GM23338 (cell line): ENCODE data around the gene PSMD13. TPM values are rescaled to one million over a fixed set of nuclear protein-coding genes. Genes with fewer than 3 reads are reported as not detected.

Experiments used
- ATAC-seq: fragments of 200-7000 bp; cut with Tn5 transposase; 3 replicates; pipeline ENCODE4 v1.9.1; 2020
- DNase-seq: peaks from one replicate; pipeline ENCODE4 v3.0.0-alpha.2; 2015; ENCODE audit warnings: low spot score
- H2AFZ ChIP-seq: fragments of 200-600 bp; sonication (generic); 2 replicates; pipeline ENCODE4 v1.8.0; 2016; ENCODE audit warnings: antibody characterized with exemption, mild to moderate bottlenecking, moderate library complexity
- H3F3A ChIP-seq: fragments of 200-600 bp; sonication (generic); replicated peaks from 2 replicates; pipeline ENCODE4 v1.8.0; 2017; ENCODE audit warnings: antibody characterized with exemption, mixed run types, low read depth
- H3K27ac ChIP-seq: fragments of 200-600 bp; sonication (generic); 2 replicates; pipeline ENCODE4 v1.6.1; 2016; ENCODE audit warnings: low read depth
- H3K27me3 ChIP-seq: fragments of 200-600 bp; sonication (generic); 2 replicates; pipeline ENCODE4 v1.8.0; 2016; ENCODE audit warnings: mild to moderate bottlenecking, mixed run types, moderate library complexity; ENCODE audit not compliant: insufficient read depth
- H3K36me3 ChIP-seq: fragments of 200-600 bp; sonication (generic); 2 replicates; pipeline ENCODE4 v1.8.0; 2016; ENCODE audit warnings: mild to moderate bottlenecking; ENCODE audit not compliant: insufficient read depth
- H3K4me1 ChIP-seq: fragments of 200-600 bp; sonication (generic); 2 replicates; pipeline ENCODE4 v1.8.0; 2016; ENCODE audit warnings: mild to moderate bottlenecking, moderate library complexity; ENCODE audit not compliant: insufficient read depth
- H3K4me2 ChIP-seq: fragments of 200-600 bp; sonication (generic); 2 replicates; pipeline ENCODE4 v1.7.1; 2017; ENCODE audit warnings: mixed run types
- H3K4me3 ChIP-seq: fragments of 200-600 bp; sonication (generic); 2 replicates; pipeline ENCODE4 v1.6.1; 2016; ENCODE audit warnings: mixed run types
- H3K79me2 ChIP-seq: fragments of 200-600 bp; sonication (generic); replicated peaks from 2 replicates; pipeline ENCODE4 v1.8.0; 2017; ENCODE audit warnings: mild to moderate bottlenecking; ENCODE audit not compliant: insufficient read depth
- H3K9me2 ChIP-seq: fragments of 200-600 bp; sonication (generic); 2 replicates; pipeline ENCODE4 v1.8.0; 2017; ENCODE audit not compliant: insufficient read depth
- H4K20me1 ChIP-seq: fragments of 200-600 bp; sonication (generic); replicated peaks from 2 replicates; pipeline ENCODE4 v1.8.0; 2017; ENCODE audit warnings: mild to moderate bottlenecking; ENCODE audit not compliant: insufficient read depth
- H3K27ac Mint-ChIP-seq: 2 replicates; pipeline ENCODE4 v1.8.0; 2020; ENCODE audit warnings: inconsistent platforms, mild to moderate bottlenecking, moderate library complexity, mixed read lengths
- H3K27me3 Mint-ChIP-seq: 3 replicates; pipeline ENCODE4 v1.8.0; 2022; ENCODE audit warnings: low read depth, mild to moderate bottlenecking, moderate library complexity, mixed read lengths, inconsistent platforms; ENCODE audit not compliant: insufficient read depth, poor library complexity
- H3K36me3 Mint-ChIP-seq: 3 replicates; pipeline ENCODE4 v1.8.0; 2021; ENCODE audit warnings: low read depth, mild to moderate bottlenecking, inconsistent platforms, moderate library complexity, mixed read lengths
- H3K4me1 Mint-ChIP-seq: 3 replicates; pipeline ENCODE4 v1.8.0; 2020; ENCODE audit warnings: mild to moderate bottlenecking, inconsistent platforms, mixed read lengths
- H3K4me3 Mint-ChIP-seq: 3 replicates; pipeline ENCODE4 v1.8.0; 2021; ENCODE audit warnings: moderate library complexity, mild to moderate bottlenecking, inconsistent platforms, mixed read lengths
- H3K9me3 Mint-ChIP-seq: 3 replicates; pipeline ENCODE4 v1.8.0; 2020; ENCODE audit warnings: moderate library complexity, mild to moderate bottlenecking, inconsistent platforms, mixed read lengths
- CREB1 ChIP-seq: fragments of 250-450 bp; sonication (Bioruptor Pico); IDR thresholded peaks from 2 replicates; pipeline ENCODE4 v1.5.0; 2020; ENCODE audit warnings: low read depth, mild to moderate bottlenecking, moderate library complexity
- CTCF ChIP-seq, 2 experiments: fragments of 200-600 bp in 1 of 2; sonication (generic) in 1 of 2; conservative IDR thresholded peaks; 2 replicates each; pipeline versions ENCODE4 v1.5.1 to v1.6.1; 2016 to 2017; ENCODE audit warnings: antibody characterized with exemption in 2 of 2, low read depth in 2 of 2, mild to moderate bottlenecking in 2 of 2, moderate library complexity in 1 of 2
- ETS1 ChIP-seq: IDR thresholded peaks from 2 replicates; pipeline ENCODE4 v1.6.1; 2016; ENCODE audit warnings: antibody characterized with exemption
- EZH2 ChIP-seq: fragments of 200-600 bp; sonication (generic); IDR thresholded peaks from one replicate; pipeline ENCODE4 v1.8.0; 2017; ENCODE audit warnings: antibody characterized with exemption, mild to moderate bottlenecking, low read depth; ENCODE audit not compliant: unreplicated experiment
- EZH2phosphoT487 ChIP-seq: fragments of 200-600 bp; sonication (generic); IDR thresholded peaks from one replicate; pipeline ENCODE4 v1.8.1; 2018; ENCODE audit warnings: antibody characterized with exemption; ENCODE audit not compliant: unreplicated experiment
- JUNB ChIP-seq: IDR thresholded peaks from one replicate; pipeline ENCODE4 v1.6.1; 2016; ENCODE audit warnings: antibody characterized with exemption; ENCODE audit not compliant: unreplicated experiment
- NANOG ChIP-seq: IDR thresholded peaks from 2 replicates; pipeline ENCODE4 v1.6.1; 2016; ENCODE audit warnings: antibody characterized with exemption, borderline replicate concordance
- POLR2AphosphoS5 ChIP-seq: IDR thresholded peaks from 2 replicates; pipeline ENCODE4 v1.6.1; 2016; ENCODE audit warnings: antibody characterized with exemption, low read depth
- REST ChIP-seq: IDR thresholded peaks from one replicate; pipeline ENCODE4 v1.6.1; 2018; ENCODE audit warnings: antibody characterized with exemption; ENCODE audit not compliant: unreplicated experiment
- STAT1 ChIP-seq: IDR thresholded peaks from one replicate; pipeline ENCODE4 v1.6.1; 2016; ENCODE audit warnings: antibody characterized with exemption; ENCODE audit not compliant: unreplicated experiment
- ZNF114 ChIP-seq: fragments of 250-450 bp; sonication (Bioruptor Pico); IDR thresholded peaks from 2 replicates; pipeline ENCODE4 v1.5.0; 2020; ENCODE audit warnings: mild to moderate bottlenecking, moderate library complexity
- ZNF331 ChIP-seq: fragments of 250-450 bp; sonication (Bioruptor Pico); IDR thresholded peaks from 2 replicates; pipeline ENCODE4 v1.5.0; 2020; ENCODE audit warnings: low read depth, mild to moderate bottlenecking, moderate library complexity
- ZNF462 ChIP-seq: fragments of 250-450 bp; sonication (Bioruptor Pico); IDR thresholded peaks from 2 replicates; pipeline ENCODE4 v1.5.0; 2020; ENCODE audit warnings: mild to moderate bottlenecking, moderate library complexity
- polyA plus RNA-seq: library from polyadenylated mRNA; unstranded; fragments of >200 nt; fragmentation: Nextera tagmentation; extraction: Ambion mirVana; gene quantifications from 2 replicates; pipeline ENCODE4 v1.2.1, GENCODE V29; 2016
- total RNA-seq: library from RNA; depleted of rRNA; stranded (reverse); fragments of >200 nt; shearing (Covaris generic); gene quantifications from 2 replicates; pipeline ENCODE4 v1.2.3, GENCODE V29; 2014

PSMD13 gene
- total and polyA plus RNA-seq, 2 experiments from 2014 or later = 111 to 114 TPM

GRCh38 chr11:201966-202365 lies 34.8 kb upstream of the PSMD13 start:
- no peaks in the 10 kb centered on the region for H3K36me3 ChIP-seq
- H3K27me3 ChIP-seq = no peaks in the 10 kb centered on the region
- H3K9me2 ChIP-seq = no peaks in the 10 kb centered on the region
- H3K4me1 ChIP-seq = peaks cover 5% of the 10 kb centered on the region; the same call in 1 of the 2 replicates
- H3K4me2 ChIP-seq = no peak overlapping the region
- no peak overlapping the region; the same call in 1 of the 2 replicates for H3K27ac ChIP-seq
- H4K20me1 ChIP-seq = peaks cover 4% of the 10 kb centered on the region; the same call in 1 of the 2 replicates
- Mint-ChIP-seq H3K27me3 (peaks cover 13% of the 10 kb centered on the region), H3K36me3 (peaks cover 14% of the 10 kb centered on the region), H3K27ac (no peak overlapping the region), H3K4me1 (peaks cover 4% of the 10 kb centered on the region; the same call in 1 of the 3 replicates), H3K9me3 (no peaks in the 10 kb centered on the region; the same call in 2 of the 3 replicates), H3K4me3 (no peak overlapping the region)
- no peaks in the 10 kb centered on the region for H3F3A ChIP-seq
- TF ChIP-seq ZNF462 (CRISPR knock-in tag) = no peak
- TF ChIP-seq NANOG = no peak
- TF ChIP-seq EZH2phosphoT487 = no peak
- no peak for TF ChIP-seq ETS1
- no peak for TF ChIP-seq EZH2
- no peak for TF ChIP-seq CREB1 (CRISPR knock-in tag)
- no peak for TF ChIP-seq POLR2AphosphoS5
- TF ChIP-seq REST = no peak
- TF ChIP-seq ZNF114 (CRISPR knock-in tag) = no peak
- no peak for TF ChIP-seq JUNB
- TF ChIP-seq STAT1 = no peak
- no peak for TF ChIP-seq ZNF331
- TF ChIP-seq CTCF (conservative IDR thresholded peaks at IDR 0.05; ENCODE audit: low read depth in 2 of 2) = no peak
- H3K79me2 ChIP-seq = peaks cover 13% of the 10 kb centered on the region
- H2AFZ ChIP-seq = no peak overlapping the region
- no peak overlapping the region for H3K4me3 ChIP-seq
- DNase-seq = peak; percentile 30
- no peak for ATAC-seq
